ENCODE data around the gene AXDND1.
"Not testable (repeated sequence)": the region's sequence is repeated elsewhere in the genome, so short reads cannot be mapped to it uniquely, and the experiment has no call there.

The AXDND1 gene

DNA sequence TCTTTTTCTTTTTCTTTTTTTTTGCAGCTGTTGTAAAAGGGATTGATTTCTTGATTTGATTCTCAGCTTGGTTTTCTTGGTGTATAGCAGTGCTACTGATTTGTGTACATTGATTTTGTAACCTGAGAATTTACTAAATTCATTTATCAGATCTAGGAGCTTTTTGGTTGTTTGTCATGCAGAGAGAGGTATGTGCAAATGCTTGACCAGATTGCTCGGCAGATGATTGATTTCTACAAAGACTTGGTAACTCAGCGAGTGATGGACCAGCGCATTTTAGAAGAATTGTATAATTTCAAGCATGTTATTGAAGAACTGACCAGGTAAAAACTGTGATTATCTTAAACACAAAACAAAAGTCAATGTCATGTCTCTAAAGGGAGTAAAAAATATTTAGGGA, 27.9 kb downstream of the AXDND1 start:
- no peak for DNase-seq

GRCh38 chr1:179399399-179399798, 33.6 kb downstream of the AXDND1 start:
- DNase-seq: not testable (repeated sequence)

More for the DNA sequence above, 27.9 kb downstream of the AXDND1 start:
- TF ChIP-seq GATA1 (IDR thresholded peaks at IDR 0.05; ENCODE audit: low read depth, low read length) (no peak), POLR2A (IDR thresholded peaks at IDR 0.05; ENCODE audit: low read length) (no peak)

DNA sequence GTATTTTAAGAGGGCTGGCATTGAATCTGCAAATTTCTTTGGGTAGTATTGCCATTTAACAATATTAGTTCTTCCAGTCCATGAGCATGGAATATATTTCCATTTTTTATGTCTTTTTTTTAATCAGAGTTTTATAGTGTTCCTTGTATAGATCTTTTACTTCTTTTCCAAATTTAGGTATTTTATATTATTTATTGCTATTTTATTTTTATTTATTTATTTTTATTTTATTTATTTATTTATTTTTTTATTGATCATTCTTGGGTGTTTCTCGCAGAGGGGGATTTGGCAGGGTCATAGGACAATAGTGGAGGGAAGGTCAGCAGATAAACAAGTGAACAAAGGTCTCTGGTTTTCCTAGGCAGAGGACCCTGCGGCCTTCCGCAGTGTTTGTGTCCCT, 52.0 kb downstream of the AXDND1 start:
- not testable (repeated sequence) for DNase-seq

DNA sequence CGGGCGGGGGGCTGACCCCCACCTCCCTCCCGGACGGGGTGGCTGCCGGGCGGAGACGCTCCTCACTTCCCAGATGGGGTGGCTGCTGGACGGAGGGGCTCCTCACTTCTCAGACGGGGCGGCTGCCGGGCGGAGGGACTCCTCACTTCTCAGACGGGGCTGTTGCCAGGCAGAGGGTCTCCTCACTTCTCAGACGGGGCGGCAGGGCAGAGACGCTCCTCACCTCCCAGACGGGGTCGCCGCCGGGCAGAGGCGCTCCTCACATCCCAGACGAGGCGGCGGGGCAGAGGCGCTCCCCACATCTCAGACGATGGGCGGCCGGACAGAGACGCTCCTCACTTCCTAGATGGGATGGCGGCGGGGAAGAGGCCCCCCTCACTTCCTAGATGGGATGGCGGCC, 52.9 kb downstream of the AXDND1 start:
- not testable (repeated sequence) for DNase-seq

- no peak for TF ChIP-seq GATA1 (IDR thresholded peaks at IDR 0.05; ENCODE audit: low read depth, low read length)
- TF ChIP-seq POLR2A (IDR thresholded peaks at IDR 0.05; ENCODE audit: low read length): no peak
- no peak for DNase-seq
Observed at GRCh38 chr1:179424610-179425009, 58.8 kb downstream of the AXDND1 start.

DNA sequence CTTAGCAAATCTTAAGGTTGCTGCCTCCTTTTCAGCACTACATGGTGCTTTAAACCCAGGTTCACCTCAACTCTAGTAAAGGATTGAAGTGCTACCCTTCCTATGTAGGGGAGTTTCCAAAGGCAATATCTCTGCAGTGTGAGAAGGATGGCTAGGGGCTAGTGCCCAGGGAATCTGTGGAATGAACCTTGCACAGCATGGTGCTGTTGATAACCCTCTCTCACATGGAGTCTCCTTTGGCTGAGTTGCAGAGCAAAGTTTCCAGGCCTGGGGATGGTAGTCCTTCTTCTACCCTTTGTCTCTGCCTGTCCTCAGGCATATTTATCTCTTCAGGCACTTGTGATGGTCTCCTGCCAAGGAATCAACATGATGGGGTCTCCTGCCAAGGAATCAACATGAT, 59.4 kb downstream of the AXDND1 start:
- DNase-seq: no peak
- TF ChIP-seq GATA1 (IDR thresholded peaks at IDR 0.05; ENCODE audit: low read depth, low read length) (no peak), POLR2A (IDR thresholded peaks at IDR 0.05; ENCODE audit: low read length) (no peak)

GRCh38 chr1:179437171-179437570, 71.4 kb downstream of the AXDND1 start:
- TF ChIP-seq POLR2A (IDR thresholded peaks at IDR 0.05; ENCODE audit: low read length) (no peak), GATA1 (IDR thresholded peaks at IDR 0.05; ENCODE audit: low read depth, low read length) (no peak)
- DNase-seq: no peak

- not testable (repeated sequence) for DNase-seq
Observed at GRCh38 chr1:179439646-179440045, 73.9 kb downstream of the AXDND1 start.

DNA sequence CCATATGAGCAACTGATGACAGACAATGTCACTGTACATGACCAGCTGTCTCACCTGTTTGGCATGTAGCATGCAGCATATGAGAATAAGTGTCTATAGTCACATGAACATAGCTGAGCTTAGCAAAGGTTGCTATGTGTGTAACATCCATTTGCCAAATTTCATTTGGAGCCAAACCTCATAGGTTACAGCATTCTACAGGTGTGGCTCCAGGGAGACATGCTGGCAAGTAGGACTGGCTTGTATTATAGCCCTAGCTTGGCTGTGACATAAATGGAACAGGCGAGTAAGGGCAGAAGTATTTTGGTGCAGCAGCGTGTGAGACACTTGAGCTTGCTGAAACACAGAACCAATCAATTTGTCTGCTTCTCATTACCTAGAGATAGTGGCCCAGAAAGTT, 74.5 kb downstream of the AXDND1 start:
- not testable (repeated sequence) for DNase-seq

GRCh38 chr1:179440971-179441370, 75.2 kb downstream of the AXDND1 start:
- DNase-seq: no peak
- no peak for TF ChIP-seq POLR2A (IDR thresholded peaks at IDR 0.05; ENCODE audit: low read length)
- no peak for TF ChIP-seq GATA1 (IDR thresholded peaks at IDR 0.05; ENCODE audit: low read depth, low read length)

- DNase-seq: no peak
- TF ChIP-seq GATA1 (IDR thresholded peaks at IDR 0.05; ENCODE audit: low read depth, low read length) (no peak), POLR2A (IDR thresholded peaks at IDR 0.05; ENCODE audit: low read length) (no peak)
Observed at GRCh38 chr1:179441501-179441900, 75.7 kb downstream of the AXDND1 start.

DNA sequence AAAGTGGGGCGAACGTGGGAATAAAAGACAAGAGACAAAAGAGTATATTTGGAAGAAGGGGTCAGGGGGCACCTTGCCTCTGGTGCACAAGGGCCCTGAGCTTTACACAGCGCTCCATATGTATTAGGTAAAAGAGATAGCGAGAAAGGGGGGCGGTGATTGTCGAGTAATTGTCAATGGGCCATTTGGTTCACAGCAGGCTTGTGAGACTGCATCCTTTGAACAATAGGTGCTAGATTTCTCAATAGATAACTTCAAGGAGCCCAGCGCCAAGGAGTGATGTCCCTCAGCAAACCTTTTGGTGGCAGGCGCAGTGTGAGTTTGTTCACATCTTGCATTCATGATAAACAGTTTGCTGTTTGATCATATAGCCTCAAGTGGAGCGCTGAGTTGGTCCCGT, 77.1 kb downstream of the AXDND1 start:
- DNase-seq: not testable (repeated sequence)

- no peak for DNase-seq
- TF ChIP-seq POLR2A (IDR thresholded peaks at IDR 0.05; ENCODE audit: low read length) (no peak), GATA1 (IDR thresholded peaks at IDR 0.05; ENCODE audit: low read depth, low read length) (no peak)
Observed at GRCh38 chr1:179445593-179445992, 79.8 kb downstream of the AXDND1 start.

DNA sequence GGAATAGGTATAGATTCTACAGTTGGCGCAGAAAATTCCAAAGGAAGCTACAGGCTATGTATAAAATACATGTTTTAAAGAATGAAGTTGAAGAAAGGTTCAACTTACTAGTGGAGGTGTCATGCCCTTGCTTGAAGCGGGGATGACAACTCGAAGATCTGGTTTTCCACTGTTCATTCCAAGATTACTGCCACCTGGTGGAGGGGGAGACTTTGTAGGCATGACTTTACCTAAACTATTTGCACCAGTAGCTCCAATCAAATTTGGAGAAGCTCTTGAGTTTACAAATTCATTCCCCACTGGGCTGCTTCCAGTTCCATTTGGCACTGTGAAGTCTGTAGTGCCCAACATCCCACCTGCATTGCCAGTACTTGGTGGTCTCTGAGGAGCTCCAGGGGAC, 81.7 kb downstream of the AXDND1 start:
- DNase-seq: peak; percentile 10 to 42
- TF ChIP-seq POLR2A (IDR thresholded peaks at IDR 0.05; ENCODE audit: low read length) (no peak), GATA1 (IDR thresholded peaks at IDR 0.05; ENCODE audit: low read depth, low read length) (no peak)

DNA sequence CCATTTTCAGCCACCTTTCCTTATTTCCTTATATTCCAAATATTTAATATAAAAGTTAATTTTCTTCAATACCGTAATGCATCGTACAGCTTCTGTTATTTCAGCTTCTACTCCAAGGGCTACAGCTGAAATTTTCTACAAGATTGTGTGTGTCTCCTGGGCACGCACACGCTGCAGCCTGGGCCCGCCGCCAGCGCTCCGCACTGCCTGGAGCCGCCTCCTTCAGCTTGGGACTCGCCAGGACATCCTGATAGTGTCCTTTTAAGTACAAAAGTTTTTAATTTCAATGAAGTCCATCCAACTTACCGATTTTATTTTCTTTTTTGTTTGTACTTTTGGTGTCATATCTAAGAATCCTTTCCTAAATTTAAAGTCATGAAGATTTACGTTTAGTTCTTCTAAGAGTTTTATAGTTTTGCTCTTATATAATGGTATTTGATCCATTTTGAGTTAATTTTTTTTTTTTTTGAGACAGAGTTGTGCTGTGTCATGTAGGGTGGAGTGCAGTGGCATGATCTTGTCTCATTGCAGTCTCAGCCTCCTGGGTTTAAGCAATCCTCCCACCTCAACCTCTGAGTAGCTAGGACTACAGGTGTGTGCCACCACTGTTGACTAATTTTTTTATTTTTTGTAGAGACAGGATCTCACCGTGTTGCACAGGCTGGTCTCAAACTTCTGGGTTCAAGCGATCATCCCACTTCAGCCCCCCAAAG, 82.8 kb downstream of the AXDND1 start:
- no peak for TF ChIP-seq GATA1 (IDR thresholded peaks at IDR 0.05; ENCODE audit: low read depth, low read length)
- no peak for TF ChIP-seq POLR2A (IDR thresholded peaks at IDR 0.05; ENCODE audit: low read length)
- peak in 1 of 2 experiments; percentile 5 for DNase-seq

GRCh38 chr1:179459606-179460206, 93.9 kb downstream of the AXDND1 start:
- not testable (repeated sequence) for DNase-seq

GRCh38 chr1:179465661-179466060, 99.9 kb downstream of the AXDND1 start:
- not testable (repeated sequence) for DNase-seq

Data from erythroblast (primary cell).